GM20000 (cell line): Measurements from ENCODE around the gene ESPN.
"Not testable (repeated sequence)": the region's sequence is repeated elsewhere in the genome, so short reads cannot be mapped to it uniquely, and the experiment has no call there.

Experiments
- DNase-seq: peaks from one replicate; pipeline ENCODE4 v3.0.0; 2012; ENCODE audit warnings: low spot score
- TF ChIP-seq, protein P1 (sequence below): IDR thresholded peaks from 2 replicates; pipeline ENCODE4 v1.5.1; 2012; ENCODE audit warnings: mild to moderate bottlenecking, control low read depth; ENCODE audit errors: extremely low read depth, missing control alignments

ESPN gene

GRCh38 chr1:6426972-6427350, 2.4 kb downstream of the ESPN start:
- no peak for DNase-seq
- TF ChIP-seq, protein P1, sequence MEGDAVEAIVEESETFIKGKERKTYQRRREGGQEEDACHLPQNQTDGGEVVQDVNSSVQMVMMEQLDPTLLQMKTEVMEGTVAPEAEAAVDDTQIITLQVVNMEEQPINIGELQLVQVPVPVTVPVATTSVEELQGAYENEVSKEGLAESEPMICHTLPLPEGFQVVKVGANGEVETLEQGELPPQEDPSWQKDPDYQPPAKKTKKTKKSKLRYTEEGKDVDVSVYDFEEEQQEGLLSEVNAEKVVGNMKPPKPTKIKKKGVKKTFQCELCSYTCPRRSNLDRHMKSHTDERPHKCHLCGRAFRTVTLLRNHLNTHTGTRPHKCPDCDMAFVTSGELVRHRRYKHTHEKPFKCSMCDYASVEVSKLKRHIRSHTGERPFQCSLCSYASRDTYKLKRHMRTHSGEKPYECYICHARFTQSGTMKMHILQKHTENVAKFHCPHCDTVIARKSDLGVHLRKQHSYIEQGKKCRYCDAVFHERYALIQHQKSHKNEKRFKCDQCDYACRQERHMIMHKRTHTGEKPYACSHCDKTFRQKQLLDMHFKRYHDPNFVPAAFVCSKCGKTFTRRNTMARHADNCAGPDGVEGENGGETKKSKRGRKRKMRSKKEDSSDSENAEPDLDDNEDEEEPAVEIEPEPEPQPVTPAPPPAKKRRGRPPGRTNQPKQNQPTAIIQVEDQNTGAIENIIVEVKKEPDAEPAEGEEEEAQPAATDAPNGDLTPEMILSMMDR = no peak

DNA sequence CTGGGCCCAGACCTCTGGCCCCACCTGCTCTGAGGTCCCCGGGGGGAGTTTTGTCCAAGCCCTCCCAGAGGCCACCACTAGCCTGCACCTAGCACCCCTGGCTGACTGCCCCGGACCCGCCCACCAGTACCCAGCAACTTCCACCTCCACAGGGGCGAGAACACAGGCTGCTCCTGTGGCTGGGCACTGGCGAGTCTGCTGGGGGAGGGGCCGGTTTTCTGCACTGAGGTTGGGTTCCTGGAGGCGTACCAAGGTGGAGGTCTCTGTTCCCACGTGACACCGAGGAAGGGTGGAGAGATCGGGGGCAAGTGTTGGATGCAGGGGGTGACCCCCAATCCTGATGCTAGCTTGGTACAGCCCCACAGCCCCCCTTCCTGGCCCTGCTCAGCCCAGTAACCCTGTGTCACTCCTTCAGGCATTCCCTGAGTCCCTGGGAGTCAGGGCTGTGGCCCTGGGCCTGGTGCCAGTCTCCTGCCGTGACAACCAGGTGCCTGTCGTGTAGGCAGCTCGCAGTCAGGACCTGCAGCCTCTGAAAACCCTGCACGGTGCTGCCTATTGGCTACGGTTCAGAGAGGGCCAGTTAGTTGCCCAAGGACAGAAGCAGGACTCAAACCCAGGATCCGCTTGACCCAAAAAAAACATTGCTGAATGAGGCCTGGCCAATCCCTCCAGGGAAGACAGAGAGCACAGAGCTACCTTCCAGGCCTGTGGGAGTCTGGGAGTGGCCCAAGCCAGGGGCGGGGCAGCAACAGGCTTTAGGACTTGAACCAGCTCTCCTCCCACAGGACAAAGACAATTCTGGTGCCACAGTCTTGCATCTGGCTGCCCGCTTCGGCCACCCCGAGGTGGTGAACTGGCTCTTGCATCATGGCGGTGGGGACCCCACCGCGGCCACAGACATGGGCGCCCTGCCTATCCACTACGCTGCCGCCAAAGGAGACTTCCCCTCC, 3.1 kb downstream of the ESPN start:
- DNase-seq = no peak
- TF ChIP-seq, protein P1 = no peak

- DNase-seq = not testable (repeated sequence)
These were observed 3.9 kb downstream of the ESPN start for GRCh38 chr1:6428453-6428852.

- not testable (repeated sequence) for DNase-seq
These were observed 5.3 kb downstream of the ESPN start for GRCh38 chr1:6429660-6430411.

DNA sequence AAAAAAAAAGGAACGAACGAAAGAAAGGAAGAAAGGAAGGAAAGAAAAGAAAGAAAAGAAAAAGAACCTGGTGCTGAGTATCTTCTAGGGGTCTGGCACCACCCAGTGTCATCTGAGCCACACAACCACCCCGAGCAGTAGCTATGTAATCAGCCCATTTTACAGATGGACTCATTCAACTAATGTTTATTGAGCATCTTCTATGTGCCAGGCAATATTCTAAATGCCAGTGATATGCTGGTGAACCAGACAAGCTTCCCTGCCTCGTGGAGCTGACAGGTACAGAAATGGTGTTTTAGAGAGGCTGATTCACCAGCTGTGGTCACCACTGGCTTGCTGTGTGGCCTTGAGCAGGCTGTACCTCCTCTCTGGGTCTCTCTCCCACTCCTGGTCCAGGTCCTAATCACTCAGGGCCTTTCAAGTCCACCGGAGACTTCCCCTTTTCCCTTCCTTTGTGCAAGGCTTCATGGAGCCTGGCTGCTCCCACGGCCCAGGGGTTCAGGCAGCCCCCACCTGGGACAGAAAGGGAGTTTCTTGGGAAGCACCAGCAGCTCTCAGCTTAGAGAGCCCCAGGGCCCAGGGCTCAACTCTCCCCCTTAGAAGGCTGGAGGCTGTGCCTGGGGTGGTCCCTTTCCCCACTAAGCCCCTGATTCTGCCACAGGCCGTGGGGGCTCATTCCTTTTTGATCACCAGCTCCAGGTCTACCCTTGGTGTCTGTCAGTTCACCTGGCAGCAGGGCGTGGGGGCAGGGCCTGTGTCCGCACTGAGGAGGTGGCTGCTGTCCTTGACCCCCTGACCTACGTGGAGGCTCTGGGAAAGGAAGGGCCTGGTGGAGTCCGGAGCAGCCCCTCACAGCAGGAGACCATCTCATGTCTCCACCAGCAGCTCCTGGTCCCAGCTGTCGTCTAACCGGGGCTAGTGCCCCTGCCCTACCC, 7.3 kb downstream of the ESPN start:
- not testable (repeated sequence) for DNase-seq

GRCh38 chr1:6434186-6434585, 9.6 kb downstream of the ESPN start:
- DNase-seq = no peak
- TF ChIP-seq, protein P1 = no peak

GRCh38 chr1:6435129-6435528, 10.6 kb downstream of the ESPN start:
- TF ChIP-seq, protein P1 = no peak
- no peak for DNase-seq

- TF ChIP-seq, protein P1 = no peak
- DNase-seq = no peak
These were observed 11.0 kb downstream of the ESPN start for GRCh38 chr1:6435547-6435946.

DNA sequence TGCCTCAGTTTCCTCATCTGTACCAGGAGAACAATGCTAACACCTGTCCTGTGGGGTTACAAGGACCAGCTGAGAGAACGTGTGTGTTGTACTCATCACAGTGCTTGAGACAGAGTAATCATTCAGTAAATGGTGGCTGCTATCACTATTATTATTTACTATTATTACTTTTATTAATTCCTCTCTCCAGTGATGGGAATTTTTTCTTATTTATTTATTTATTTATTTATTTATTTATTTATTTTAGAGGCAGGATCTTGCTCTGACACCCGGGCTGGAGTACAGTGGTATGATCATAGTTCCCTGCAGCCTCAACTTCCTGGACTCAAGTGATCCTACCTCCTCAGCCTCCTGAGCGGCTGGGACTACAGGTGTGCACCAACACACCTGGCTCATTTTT, 11.7 kb downstream of the ESPN start:
- DNase-seq = not testable (repeated sequence)

GRCh38 chr1:6437012-6437700, 12.6 kb downstream of the ESPN start:
- not testable (repeated sequence) for DNase-seq
